D721Med (cell line): Measurements from ENCODE around the gene GSTT2B.
"Not testable (repeated sequence)": the region's sequence is repeated elsewhere in the genome, so short reads cannot be mapped to it uniquely, and the experiment has no call there.

Source experiments
- DNase-seq: peaks from one replicate; pipeline ENCODE4 v3.0.0; 2011; ENCODE audit warnings: low spot score; ENCODE audit not compliant: insufficient read length
- FAIRE-seq: peaks from 2 replicates; lab custom pipeline; 2011; peaks lifted over from hg19 to GRCh38; lab: Jason Lieb, UNC
- CTCF ChIP-seq: IDR thresholded peaks from 2 replicates; pipeline ENCODE4 v1.5.1; 2012; ENCODE audit warnings: mild to moderate bottlenecking, control low read depth; ENCODE audit not compliant: insufficient read depth; ENCODE audit errors: missing control alignments

Gene GSTT2B

GRCh38 chr22:24006207-24006913, 45.4 kb upstream of the GSTT2B start:
- no peak for TF ChIP-seq CTCF
- DNase-seq = no peak
- FAIRE-seq = no peak

GRCh38 chr22:24005201-24005600, 44.2 kb upstream of the GSTT2B start, which contains the start of gene GSTT4:
GSTT4 (minus strand) TSS chr22:24005453; CDS start chr22:24005356, 97 bp downstream.
- DNase-seq = no peak
- TF ChIP-seq CTCF = no peak
- no peak for FAIRE-seq

DNA sequence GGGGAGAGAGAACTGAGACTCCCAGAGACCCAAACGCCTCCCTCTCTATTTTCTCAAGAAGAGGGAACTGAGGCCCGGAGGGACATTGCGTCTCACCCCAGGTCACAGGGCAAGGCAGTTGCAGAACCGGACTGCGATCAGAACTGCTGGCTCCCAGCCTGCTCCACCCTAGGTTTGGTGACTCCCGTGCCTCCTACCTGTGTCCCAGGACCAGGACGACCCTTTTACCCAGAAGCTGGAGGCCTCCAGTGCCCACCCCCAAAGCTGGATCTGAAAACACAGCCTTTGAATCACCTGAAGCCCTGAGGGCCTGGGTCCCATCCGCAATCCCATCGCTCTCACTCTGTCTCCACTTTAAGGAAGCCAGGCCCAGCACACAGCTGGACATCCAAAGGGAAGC, 42.9 kb upstream of the GSTT2B start:
- DNase-seq (no peak), FAIRE-seq (no peak)
- TF ChIP-seq CTCF = no peak

DNA sequence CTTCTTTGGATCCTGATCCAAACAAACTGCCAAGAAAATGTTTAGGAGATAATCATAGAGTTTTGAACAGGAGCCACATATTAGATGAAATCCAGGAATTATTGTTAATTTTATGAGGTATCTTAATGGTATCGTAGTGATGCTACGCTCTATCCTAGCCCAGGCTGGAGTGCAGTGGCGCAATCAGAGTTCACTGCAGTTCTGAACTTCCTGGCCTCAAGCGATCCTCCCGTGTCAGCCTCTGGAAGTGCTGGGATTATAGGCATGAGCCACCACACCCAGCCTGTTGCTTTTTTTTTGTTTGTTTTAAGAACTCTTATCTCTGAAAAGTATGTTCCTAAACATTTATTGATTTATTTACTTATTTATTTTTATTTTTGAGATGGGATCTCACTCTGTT, 41.9 kb upstream of the GSTT2B start:
- FAIRE-seq = no peak
- no peak for DNase-seq
- TF ChIP-seq CTCF = no peak

DNA sequence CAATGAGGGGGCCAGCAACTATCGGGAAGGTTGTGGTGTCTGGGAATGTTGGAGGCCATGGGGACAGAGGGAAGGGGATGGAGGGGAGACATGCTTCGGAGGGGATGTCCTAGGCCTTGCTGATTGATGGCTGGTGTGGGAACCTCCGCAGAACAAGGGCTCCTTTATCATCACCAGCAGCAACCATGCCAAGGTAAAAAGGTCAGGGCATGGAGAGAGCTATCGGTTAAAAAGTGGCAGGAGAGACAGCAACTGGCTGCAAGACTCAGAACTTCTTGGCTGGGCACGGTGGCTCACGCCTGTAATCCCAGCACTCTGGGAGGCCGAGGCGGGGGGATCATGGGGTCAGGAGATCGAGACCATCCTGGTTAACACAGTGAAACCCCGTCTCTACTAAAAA, 41.3 kb upstream of the GSTT2B start:
- DNase-seq (no peak), FAIRE-seq (no peak)
- TF ChIP-seq CTCF = no peak

GRCh38 chr22:24001314-24001713, 40.3 kb upstream of the GSTT2B start:
- FAIRE-seq (no peak), DNase-seq (no peak)

GRCh38 chr22:23999779-24000178, 38.8 kb upstream of the GSTT2B start:
- not testable (repeated sequence) for FAIRE-seq, DNase-seq

More at GRCh38 chr22:24001314-24001713, 40.3 kb upstream of the GSTT2B start:
- no peak for TF ChIP-seq CTCF
